Neural cell (in vitro differentiated cells): ENCODE results near the gene SH3GL3. TPM values are rescaled to one million over a fixed set of nuclear protein-coding genes. Genes with fewer than 3 reads are reported as not detected.

Experiments used
- H2AFZ ChIP-seq: fragments of 200-600, 300-800 bp; sonication (generic), shearing (Covaris generic); 2 replicates; pipeline ENCODE4 v1.6.0; 2014; ENCODE audit warnings: low read depth, mild to moderate bottlenecking, antibody characterized with exemption, low read length, moderate library complexity
- H3F3A ChIP-seq: fragments of 200-600 bp; shearing (Covaris generic); 2 replicates; pipeline ENCODE4 v1.6.1; 2016; ENCODE audit warnings: mild to moderate bottlenecking, moderate library complexity, mixed read lengths, antibody characterized with exemption, low read length; ENCODE audit not compliant: insufficient read depth, poor library complexity, severe bottlenecking
- H3K27ac ChIP-seq: fragments of 200-600, 300-800 bp; sonication (generic), shearing (Covaris generic); 2 replicates; pipeline ENCODE4 v1.5.1; 2014; ENCODE audit warnings: mild to moderate bottlenecking, low read length, moderate library complexity
- H3K27me3 ChIP-seq: fragments of 300-800, 200-600 bp; sonication (generic), shearing (Covaris generic); 2 replicates; pipeline ENCODE4 v1.6.0; 2014; ENCODE audit warnings: mild to moderate bottlenecking, low read depth, low read length, moderate library complexity; ENCODE audit not compliant: insufficient read depth
- H3K36me3 ChIP-seq: fragments of 300-800, 200-600 bp; sonication (generic), shearing (Covaris generic); 2 replicates; pipeline ENCODE4 v1.5.1; 2014; ENCODE audit warnings: mild to moderate bottlenecking, antibody characterized with exemption, low read length, moderate library complexity; ENCODE audit not compliant: insufficient read depth
- H3K4me2 ChIP-seq: fragments of 300-800, 200-600 bp; sonication (generic), shearing (Covaris generic); 2 replicates; pipeline ENCODE4 v1.6.0; 2014; ENCODE audit warnings: mild to moderate bottlenecking, low read length
- H3K4me3 ChIP-seq: fragments of 300-800, 200-600 bp; sonication (generic), shearing (Covaris generic); 2 replicates; pipeline ENCODE4 v1.5.1; 2014; ENCODE audit warnings: mild to moderate bottlenecking, low read length, moderate library complexity
- H3K79me2 ChIP-seq: fragments of 200-600 bp; shearing (Covaris generic); replicated peaks from 2 replicates; pipeline ENCODE4 v1.6.0; 2014; ENCODE audit warnings: mild to moderate bottlenecking, low read length, moderate library complexity; ENCODE audit not compliant: insufficient read depth
- H3K9ac ChIP-seq: fragments of 300-800, 200-600 bp; sonication (generic), shearing (Covaris generic); 2 replicates; pipeline ENCODE4 v1.6.1; 2016; ENCODE audit warnings: mild to moderate bottlenecking, low read length, mixed read lengths
- H3K9me2 ChIP-seq: fragments of 200-600 bp; shearing (Covaris generic); 2 replicates; pipeline ENCODE4 v1.6.1; 2016; ENCODE audit warnings: mild to moderate bottlenecking, low read length, mixed read lengths; ENCODE audit not compliant: insufficient read depth
- H3K9me3 ChIP-seq: fragments of 200-600, 300-800 bp; sonication (generic), shearing (Covaris generic); 2 replicates; pipeline ENCODE4 v1.6.1; 2016; ENCODE audit warnings: mild to moderate bottlenecking, mixed run types, low read length, moderate library complexity, mixed read lengths
- H4K20me1 ChIP-seq: fragments of 200-600 bp; shearing (Covaris generic); 2 replicates; pipeline ENCODE4 v1.6.1; 2016; ENCODE audit warnings: mild to moderate bottlenecking, mixed run types; ENCODE audit not compliant: insufficient read depth
- EP300 ChIP-seq: fragments of 450-650 bp; conservative IDR thresholded peaks from 2 replicates; pipeline ENCODE4 v1.6.1; 2014; ENCODE audit warnings: antibody characterized with exemption, mild to moderate bottlenecking, moderate library complexity; ENCODE audit not compliant: poor library complexity, severe bottlenecking
- EZH2 ChIP-seq: fragments of 200-600, 300-800 bp; shearing (Covaris generic), sonication (generic); IDR thresholded peaks from 2 replicates; pipeline ENCODE4 v1.6.1; 2014; ENCODE audit warnings: antibody characterized with exemption, low read length, borderline replicate concordance, mild to moderate bottlenecking; ENCODE audit not compliant: insufficient read depth, poor library complexity, severe bottlenecking
- MXI1 ChIP-seq: fragments of 450-650 bp; conservative IDR thresholded peaks from 2 replicates; pipeline ENCODE4 v1.6.1; 2014; ENCODE audit warnings: antibody characterized with exemption, mild to moderate bottlenecking; ENCODE audit not compliant: poor library complexity, severe bottlenecking
- POLR2AphosphoS5 ChIP-seq: IDR thresholded peaks from 2 replicates; pipeline ENCODE4 v1.6.1; 2012
- RAD21 ChIP-seq: fragments of 450-650 bp; conservative IDR thresholded peaks from 2 replicates; pipeline ENCODE4 v1.6.1; 2014; ENCODE audit warnings: antibody characterized with exemption, mild to moderate bottlenecking, moderate library complexity
- SMC3 ChIP-seq: fragments of 450-650 bp; conservative IDR thresholded peaks from 2 replicates; pipeline ENCODE4 v1.6.1; 2014; ENCODE audit warnings: antibody characterized with exemption, mild to moderate bottlenecking, moderate library complexity; ENCODE audit not compliant: poor library complexity
- TAF1 ChIP-seq: IDR thresholded peaks from 2 replicates; pipeline ENCODE4 v1.6.1; 2012; ENCODE audit warnings: low read depth
- polyA plus RNA-seq: library from polyadenylated mRNA; depleted of rRNA; stranded (reverse); fragments of >200 nt; gene quantifications from 2 replicates; pipeline ENCODE4 v1.2.3, GENCODE V29; 2014
- TF ChIP-seq, protein P1 (sequence below): IDR thresholded peaks from 2 replicates; pipeline ENCODE4 v1.6.1; 2012; ENCODE audit warnings: borderline replicate concordance
- TF ChIP-seq, protein P2 (sequence below): fragments of 450-650 bp; IDR thresholded peaks from 2 replicates; pipeline ENCODE4 v1.5.1; 2014; ENCODE audit warnings: antibody characterized with exemption, mild to moderate bottlenecking, moderate library complexity; ENCODE audit not compliant: poor library complexity, severe bottlenecking

The SH3GL3 gene
- polyA plus RNA-seq, 1 donor from 2014 or later = 104 TPM

DNA sequence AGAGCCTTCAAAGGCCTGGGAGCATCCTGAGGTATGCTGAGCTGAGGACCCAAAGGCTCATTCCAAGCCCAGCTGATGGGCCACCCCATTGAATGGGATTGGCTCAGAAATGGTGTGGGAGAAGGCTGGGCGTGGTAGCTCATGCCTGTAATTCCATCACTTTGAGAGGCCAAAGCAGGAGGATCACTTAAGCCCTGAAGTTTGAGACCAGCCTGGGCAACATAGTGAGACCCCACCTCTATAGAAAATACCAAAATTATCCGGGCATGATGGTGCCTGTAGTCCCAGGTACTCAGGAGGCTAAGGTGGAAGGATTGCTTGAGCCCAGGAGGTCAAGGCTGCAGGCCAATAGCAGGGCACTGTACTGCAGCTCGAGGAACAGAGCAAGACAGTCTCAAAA, 163.0 kb downstream of the SH3GL3 start:
- H2AFZ ChIP-seq = no peak overlapping the region
- TF ChIP-seq MXI1 (no peak), EP300 (no peak), RAD21 (no peak), SMC3 (no peak), POLR2AphosphoS5 (no peak), EZH2 (no peak), TAF1 (no peak)
- TF ChIP-seq, protein P1, sequence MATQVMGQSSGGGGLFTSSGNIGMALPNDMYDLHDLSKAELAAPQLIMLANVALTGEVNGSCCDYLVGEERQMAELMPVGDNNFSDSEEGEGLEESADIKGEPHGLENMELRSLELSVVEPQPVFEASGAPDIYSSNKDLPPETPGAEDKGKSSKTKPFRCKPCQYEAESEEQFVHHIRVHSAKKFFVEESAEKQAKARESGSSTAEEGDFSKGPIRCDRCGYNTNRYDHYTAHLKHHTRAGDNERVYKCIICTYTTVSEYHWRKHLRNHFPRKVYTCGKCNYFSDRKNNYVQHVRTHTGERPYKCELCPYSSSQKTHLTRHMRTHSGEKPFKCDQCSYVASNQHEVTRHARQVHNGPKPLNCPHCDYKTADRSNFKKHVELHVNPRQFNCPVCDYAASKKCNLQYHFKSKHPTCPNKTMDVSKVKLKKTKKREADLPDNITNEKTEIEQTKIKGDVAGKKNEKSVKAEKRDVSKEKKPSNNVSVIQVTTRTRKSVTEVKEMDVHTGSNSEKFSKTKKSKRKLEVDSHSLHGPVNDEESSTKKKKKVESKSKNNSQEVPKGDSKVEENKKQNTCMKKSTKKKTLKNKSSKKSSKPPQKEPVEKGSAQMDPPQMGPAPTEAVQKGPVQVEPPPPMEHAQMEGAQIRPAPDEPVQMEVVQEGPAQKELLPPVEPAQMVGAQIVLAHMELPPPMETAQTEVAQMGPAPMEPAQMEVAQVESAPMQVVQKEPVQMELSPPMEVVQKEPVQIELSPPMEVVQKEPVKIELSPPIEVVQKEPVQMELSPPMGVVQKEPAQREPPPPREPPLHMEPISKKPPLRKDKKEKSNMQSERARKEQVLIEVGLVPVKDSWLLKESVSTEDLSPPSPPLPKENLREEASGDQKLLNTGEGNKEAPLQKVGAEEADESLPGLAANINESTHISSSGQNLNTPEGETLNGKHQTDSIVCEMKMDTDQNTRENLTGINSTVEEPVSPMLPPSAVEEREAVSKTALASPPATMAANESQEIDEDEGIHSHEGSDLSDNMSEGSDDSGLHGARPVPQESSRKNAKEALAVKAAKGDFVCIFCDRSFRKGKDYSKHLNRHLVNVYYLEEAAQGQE = no peak
- TF ChIP-seq, protein P2, sequence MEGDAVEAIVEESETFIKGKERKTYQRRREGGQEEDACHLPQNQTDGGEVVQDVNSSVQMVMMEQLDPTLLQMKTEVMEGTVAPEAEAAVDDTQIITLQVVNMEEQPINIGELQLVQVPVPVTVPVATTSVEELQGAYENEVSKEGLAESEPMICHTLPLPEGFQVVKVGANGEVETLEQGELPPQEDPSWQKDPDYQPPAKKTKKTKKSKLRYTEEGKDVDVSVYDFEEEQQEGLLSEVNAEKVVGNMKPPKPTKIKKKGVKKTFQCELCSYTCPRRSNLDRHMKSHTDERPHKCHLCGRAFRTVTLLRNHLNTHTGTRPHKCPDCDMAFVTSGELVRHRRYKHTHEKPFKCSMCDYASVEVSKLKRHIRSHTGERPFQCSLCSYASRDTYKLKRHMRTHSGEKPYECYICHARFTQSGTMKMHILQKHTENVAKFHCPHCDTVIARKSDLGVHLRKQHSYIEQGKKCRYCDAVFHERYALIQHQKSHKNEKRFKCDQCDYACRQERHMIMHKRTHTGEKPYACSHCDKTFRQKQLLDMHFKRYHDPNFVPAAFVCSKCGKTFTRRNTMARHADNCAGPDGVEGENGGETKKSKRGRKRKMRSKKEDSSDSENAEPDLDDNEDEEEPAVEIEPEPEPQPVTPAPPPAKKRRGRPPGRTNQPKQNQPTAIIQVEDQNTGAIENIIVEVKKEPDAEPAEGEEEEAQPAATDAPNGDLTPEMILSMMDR = no peak

DNA sequence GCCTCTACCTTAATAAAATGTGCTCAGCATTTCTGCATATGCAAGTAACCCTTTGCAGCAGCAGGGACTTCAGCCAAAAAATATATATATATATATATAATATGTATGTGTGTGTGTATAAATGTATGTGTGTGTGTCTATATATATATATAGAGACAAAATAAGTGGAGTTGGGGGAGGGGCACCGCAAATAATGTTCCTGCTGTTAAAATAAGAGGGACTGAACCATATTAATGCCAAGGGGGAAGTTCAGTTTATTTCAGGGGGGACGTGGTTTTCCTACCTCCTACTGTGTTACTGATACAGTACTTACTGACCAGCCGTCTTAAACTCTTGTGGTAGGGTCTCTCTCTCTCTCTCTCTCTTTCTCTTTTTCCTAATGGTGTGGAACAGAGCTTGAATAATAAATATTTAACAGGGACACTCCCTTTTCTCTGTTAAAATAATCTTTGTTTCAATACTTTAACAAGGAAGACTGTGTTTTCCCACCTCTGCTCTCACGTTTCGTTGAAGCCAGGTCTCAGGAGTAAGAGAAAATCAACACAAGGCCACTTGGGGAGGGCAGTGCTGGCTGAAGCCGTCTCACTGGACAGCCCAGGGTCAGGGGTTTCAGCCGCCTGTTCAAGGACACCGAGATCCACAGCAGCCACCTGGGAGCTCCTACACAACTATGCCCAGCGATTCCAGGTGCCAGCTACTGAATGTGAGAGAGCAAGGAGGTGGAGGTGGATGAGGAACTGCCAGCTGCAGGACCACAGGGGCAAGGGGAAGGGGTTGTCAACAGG, 164.0 kb downstream of the SH3GL3 start:
- H3K9ac ChIP-seq = no peak overlapping the region
- no peaks in the 10 kb centered on the region for H3K79me2 ChIP-seq
- H3K4me3 ChIP-seq = no peak overlapping the region
- H4K20me1 ChIP-seq = no peaks in the 10 kb centered on the region
- no peaks in the 10 kb centered on the region for H3K36me3 ChIP-seq
- no peak for TF ChIP-seq SMC3
- TF ChIP-seq RAD21 = no peak
- no peak for TF ChIP-seq POLR2AphosphoS5
- no peak for TF ChIP-seq MXI1
- TF ChIP-seq EZH2 = no peak
- TF ChIP-seq, protein P2 = no peak
- no peak for TF ChIP-seq EP300
- no peak for TF ChIP-seq TAF1
- H3K9me2 ChIP-seq = no peaks in the 10 kb centered on the region
- no peaks in the 10 kb centered on the region for H3K9me3 ChIP-seq
- H2AFZ ChIP-seq = no peak overlapping the region
- no peaks in the 10 kb centered on the region for H3F3A ChIP-seq
- H3K27ac ChIP-seq = no peak overlapping the region
- H3K27me3 ChIP-seq = no peaks in the 10 kb centered on the region
- H3K4me2 ChIP-seq = no peak overlapping the region

More for the DNA sequence above, 163.0 kb downstream of the SH3GL3 start:
- H3K36me3 ChIP-seq = no peaks in the 10 kb centered on the region
- no peak overlapping the region for H3K4me3 ChIP-seq
- H3K9me3 ChIP-seq = no peaks in the 10 kb centered on the region
- H3K4me2 ChIP-seq = no peak overlapping the region
- no peaks in the 10 kb centered on the region for H4K20me1 ChIP-seq
- H3F3A ChIP-seq = no peaks in the 10 kb centered on the region
- H3K9ac ChIP-seq = no peak overlapping the region
- no peaks in the 10 kb centered on the region for H3K9me2 ChIP-seq
- H3K27me3 ChIP-seq = no peaks in the 10 kb centered on the region
- no peak overlapping the region for H3K27ac ChIP-seq
- no peaks in the 10 kb centered on the region for H3K79me2 ChIP-seq
